Measurements from ENCODE around the gene ALKBH4.
"Not testable (repeated sequence)": the region's sequence is repeated elsewhere in the genome, so short reads cannot be mapped to it uniquely, and the experiment has no call there.

ALKBH4 gene

GRCh38 chr7:102464577-102465280 is at the start of gene ALKBH4, which contains the start of gene LRWD1:
TSS of gene ALKBH4 (minus strand) at chr7:102464863. CDS start at chr7:102464836, 27 bp downstream.
TSS of gene LRWD1 (plus strand) at chr7:102464984. CDS start at chr7:102465081, 97 bp downstream.
- peak; percentile 94 for DNase-seq

DNA sequence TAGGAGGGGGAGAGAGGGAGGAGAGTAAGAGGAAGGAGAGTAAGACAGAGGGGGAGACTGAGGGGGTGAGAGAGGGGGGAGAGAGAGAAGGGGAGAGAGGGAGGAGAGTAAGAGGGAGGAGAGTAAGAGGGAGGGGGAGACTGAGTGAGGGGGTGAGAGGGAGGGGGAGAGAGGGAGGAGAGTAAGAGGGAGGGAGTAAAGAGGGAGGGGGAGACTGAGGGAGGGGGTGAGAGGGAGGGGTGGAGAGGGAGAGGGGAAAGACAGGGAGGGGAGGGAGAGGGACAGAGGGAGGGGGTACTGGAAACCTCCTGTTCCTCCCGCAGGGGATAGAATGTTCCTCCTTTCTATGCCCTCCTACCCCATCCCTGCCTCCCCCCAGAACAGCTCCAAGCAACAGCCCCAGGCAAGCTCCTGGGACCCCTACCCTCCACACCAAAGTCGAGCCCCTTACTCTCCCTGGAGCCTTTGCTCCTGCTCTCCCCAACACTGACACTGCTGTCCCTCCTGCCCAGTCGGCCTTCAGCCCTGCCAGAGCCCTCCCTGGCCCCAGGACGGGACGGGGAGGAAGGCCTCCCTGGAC is 48.1 kb upstream of the ALKBH4 start:
- peak; percentile 92 for DNase-seq

GRCh38 chr7:102511860-102512522 is 47.3 kb upstream of the ALKBH4 start:
- not testable (repeated sequence) for DNase-seq

GRCh38 chr7:102510575-102510974 is 45.9 kb upstream of the ALKBH4 start:
- DNase-seq = not testable (repeated sequence)

GRCh38 chr7:102507410-102508088 is 42.9 kb upstream of the ALKBH4 start:
- DNase-seq = not testable (repeated sequence)

- DNase-seq = not testable (repeated sequence)
These were observed 40.9 kb upstream of the ALKBH4 start for GRCh38 chr7:102505298-102506185.

GRCh38 chr7:102503141-102503540 is 38.5 kb upstream of the ALKBH4 start:
- not testable (repeated sequence) for DNase-seq

DNA sequence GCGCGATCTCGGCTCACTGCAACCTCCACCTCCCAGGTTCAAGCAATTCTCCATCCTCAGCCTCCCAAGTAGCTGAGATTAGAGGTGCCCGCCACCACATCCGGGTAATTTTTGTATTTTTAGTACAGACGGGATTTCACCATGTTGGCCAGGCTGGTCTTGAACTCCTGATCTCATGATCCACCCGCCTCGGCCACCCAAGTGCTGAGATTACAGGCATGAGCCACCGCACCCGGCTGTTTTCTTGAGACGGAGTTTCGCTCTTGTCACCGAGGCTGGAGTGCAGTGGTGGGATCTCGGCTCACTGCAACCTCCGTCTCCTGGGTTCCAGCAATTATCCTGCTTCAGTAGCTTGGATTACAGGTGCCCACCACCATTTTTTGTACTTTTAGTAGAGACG is 33.7 kb upstream of the ALKBH4 start:
- DNase-seq = not testable (repeated sequence)

- not testable (repeated sequence) for DNase-seq
These were observed 32.6 kb upstream of the ALKBH4 start for GRCh38 chr7:102497308-102497707.

- DNase-seq = not testable (repeated sequence)
These were observed 32.2 kb upstream of the ALKBH4 start for GRCh38 chr7:102496861-102497260.

DNA sequence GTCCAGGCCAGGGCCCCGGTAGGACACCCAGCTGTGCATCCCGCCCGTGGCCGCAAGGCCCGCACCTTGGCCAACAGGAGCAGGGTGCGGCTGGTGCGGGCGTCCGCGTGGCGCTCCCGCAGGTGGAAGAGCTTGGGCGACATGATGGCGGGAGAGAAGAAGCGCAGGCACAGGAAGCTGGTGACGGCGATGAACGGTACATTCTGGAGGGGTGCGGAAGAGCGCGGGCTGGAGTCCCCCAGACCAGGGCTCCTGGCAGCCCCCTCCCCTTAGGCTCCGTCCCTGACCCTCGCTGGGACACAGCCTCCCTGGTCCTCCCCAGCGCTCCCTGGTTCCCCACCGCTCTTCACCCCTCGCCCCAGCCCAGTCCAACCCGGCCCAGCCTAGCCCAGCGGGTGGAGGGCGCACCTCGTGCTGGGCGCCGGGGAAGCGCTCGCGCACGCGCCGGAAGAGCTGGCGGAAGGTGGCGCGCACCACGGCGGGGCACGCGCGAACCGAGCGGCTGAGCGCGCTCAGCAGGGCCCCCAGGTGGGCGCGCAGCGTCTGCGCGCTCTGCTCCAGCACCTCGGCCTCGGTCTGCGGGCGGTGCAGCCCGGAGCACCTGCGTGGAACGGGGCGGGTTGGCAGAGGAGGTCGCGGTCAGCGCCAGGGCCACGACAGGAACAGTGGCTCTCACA is 29.9 kb upstream of the ALKBH4 start:
- DNase-seq = not testable (repeated sequence)

DNA sequence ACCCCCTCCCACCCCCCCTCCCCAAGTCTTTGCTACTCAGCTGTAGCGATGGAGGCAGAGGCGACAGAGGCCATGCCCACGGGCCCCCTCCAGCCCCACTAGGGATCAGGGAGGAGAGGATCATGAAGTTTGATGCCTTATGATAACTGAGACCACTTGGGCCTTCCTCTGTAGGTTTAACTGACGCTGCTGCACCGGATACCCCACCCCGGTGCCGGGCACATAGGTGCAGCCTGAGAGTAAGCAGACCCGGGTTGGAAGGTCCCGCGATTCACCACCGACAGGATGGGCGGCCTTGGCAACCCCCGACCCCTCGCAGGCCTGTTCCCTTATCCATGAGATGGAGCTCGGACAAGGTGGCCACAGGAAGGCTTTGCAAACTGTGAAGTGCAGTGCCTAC is 29.4 kb upstream of the ALKBH4 start:
- not testable (repeated sequence) for DNase-seq

- not testable (repeated sequence) for DNase-seq
These were observed 28.7 kb upstream of the ALKBH4 start for GRCh38 chr7:102493220-102493935.

DNA sequence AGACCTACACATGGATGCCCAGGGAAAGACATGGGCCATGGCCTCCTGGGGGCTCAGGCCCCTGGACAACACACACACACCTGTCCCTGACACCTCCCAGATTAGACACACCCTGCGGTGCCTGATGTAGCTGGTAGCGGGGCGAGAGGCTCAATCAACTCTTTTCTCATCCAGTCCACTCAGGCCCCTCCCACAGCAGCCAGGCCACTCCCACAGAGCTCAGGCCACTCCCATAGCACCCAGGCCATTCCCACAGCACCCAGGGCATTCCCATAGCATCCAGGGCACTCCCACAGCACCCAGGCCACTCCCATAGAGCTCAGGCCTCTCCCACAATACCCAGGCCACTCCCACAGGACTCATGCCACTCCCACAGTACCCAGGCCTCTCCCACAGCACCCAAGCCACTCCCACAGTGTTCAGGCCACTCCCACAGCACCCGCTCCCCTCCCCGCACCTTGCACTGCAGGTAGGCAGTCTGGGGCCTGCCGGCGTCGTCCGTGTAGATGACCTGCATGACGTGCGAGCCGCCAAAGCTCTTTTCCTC is 25.9 kb upstream of the ALKBH4 start:
- not testable (repeated sequence) for DNase-seq

- DNase-seq = not testable (repeated sequence)
These were observed 19.7 kb upstream of the ALKBH4 start for GRCh38 chr7:102484317-102484716.

- not testable (repeated sequence) for DNase-seq
These were observed 17.3 kb upstream of the ALKBH4 start for GRCh38 chr7:102481962-102482361.

DNA sequence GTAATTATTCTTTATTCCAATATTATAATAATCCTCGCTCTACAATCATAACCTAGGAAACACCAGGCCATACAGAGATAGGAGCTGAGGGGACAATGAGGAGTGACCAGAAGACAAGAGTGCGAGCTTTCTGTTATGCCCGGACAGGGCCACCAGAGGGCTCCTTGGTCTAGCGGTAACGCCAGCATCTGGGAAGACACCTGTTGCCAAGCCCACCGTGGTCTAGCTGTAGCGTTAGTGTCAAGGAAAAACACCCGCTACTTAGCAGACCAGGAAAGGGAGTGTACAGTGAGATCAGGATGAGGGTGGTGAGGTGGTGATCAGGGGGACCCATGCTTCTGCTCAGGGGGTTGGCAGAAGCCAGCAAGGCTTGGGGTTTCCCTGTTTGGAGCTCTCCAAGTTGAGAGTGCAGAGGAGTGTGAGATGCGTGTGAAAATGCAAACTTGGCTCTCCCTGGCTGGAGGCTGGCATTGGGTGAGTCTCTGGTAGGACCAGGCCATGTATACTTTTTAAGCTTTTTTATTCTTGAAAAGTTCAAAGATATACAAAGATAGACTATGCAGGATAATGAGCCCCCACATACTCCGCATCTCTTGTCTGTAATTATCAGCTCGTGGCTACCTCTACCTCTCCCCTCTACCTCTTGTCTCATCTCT is 15.4 kb upstream of the ALKBH4 start:
- not testable (repeated sequence) for DNase-seq

DNA sequence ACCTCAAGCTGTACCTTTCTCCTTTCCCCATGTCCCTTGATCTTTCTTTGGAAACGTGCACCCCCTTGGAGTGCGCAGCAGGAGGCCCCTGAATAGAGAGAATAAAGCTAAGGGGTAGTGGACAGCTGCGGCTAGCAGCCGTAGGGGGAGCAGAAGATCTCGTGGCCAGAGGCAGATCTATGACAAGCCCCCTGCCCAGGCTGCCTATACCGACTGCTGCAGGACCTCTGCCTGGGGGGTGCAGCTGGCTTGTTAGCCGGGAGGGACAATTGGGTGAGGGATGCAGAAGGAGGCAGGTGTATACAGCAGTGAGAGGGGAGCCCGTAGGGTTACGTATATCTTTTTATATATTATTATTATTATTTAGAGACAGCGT is 14.5 kb upstream of the ALKBH4 start:
- DNase-seq = not testable (repeated sequence)

DNA sequence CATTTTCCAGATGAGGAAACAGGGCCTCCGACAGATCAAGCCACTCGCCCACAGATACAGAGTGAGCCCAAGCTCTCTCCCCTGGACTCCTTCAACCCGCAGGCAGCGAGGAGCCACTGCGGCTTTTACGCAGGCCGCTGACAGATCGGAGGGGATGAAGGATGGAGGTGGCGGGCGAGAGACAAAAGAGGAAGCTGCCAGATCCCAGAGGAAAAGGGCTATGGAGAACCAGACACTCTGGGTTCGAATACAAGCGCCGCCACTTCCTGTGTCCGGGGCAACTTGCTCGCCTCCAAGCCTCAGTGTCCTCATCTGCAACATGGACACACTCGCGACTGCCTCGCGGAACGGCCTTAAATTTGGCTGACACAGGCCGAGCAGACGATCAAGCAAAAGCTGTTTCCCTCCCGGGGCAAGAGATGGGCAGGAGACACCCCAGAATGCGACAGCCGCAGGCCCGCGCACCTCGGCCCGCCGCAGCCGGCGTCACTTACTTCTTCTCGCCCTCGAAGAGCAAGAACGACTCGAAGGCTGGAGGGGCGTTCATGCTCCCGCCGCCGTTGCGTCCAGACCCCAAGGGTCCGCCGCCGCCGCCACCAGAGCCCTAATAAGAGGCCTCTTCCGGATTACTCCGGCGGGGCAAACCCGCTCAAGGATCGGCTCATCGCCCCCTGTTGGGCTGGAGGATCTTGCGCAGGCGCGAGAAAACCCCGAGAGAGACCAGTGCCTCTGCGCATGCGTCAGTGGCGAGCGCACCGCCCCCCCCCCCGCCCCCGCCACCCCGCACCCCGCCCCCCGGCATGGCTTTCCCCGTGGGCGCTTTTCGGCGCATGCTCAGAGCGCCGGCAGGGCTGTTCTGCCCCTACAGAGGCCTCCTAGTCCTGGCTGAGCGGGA is 13.9 kb upstream of the ALKBH4 start, which contains the start of gene POLR2J:
TSS of gene POLR2J (minus strand) at position 609 of the 895 bp plus-strand sequence. CDS start at position 547, 62 bp downstream.
- DNase-seq = peak; percentile 88

All from right hindlimb (tissue), 1 donor.